Small intestine (tissue), 7 donors: ENCODE results near the gene OR5D18. TPM values are rescaled to one million over a fixed set of nuclear protein-coding genes. Genes with fewer than 3 reads are reported as not detected.
"Not testable (repeated sequence)": the region's sequence is repeated elsewhere in the genome, so short reads cannot be mapped to it uniquely, and the experiment has no call there.

Source experiments
- DNase-seq, 2 donors: peaks; one replicate each; pipeline versions ENCODE4 v3.0.0 to v3.0.0-alpha.2; 2013
- FAIRE-seq: peaks from 2 replicates; lab custom pipeline; 2012; peaks lifted over from hg19 to GRCh38; lab: Jason Lieb, UNC
- H3K27ac ChIP-seq, 3 donors: one replicate each; pipeline ENCODE4 v1.5.1; 2013; ENCODE audit warnings: low read length in 2 of 3, mild to moderate bottlenecking in 2 of 3, control low read depth in 1 of 3, inconsistent platforms in 1 of 3, low read depth in 1 of 3, moderate library complexity in 1 of 3
- H3K27me3 ChIP-seq, 3 donors: one replicate each; pipeline ENCODE4 v1.6.1; 2013; ENCODE audit warnings: low read length in 3 of 3, inconsistent platforms in 1 of 3; ENCODE audit not compliant: control insufficient read depth in 3 of 3, insufficient read depth in 3 of 3
- H3K36me3 ChIP-seq, 3 donors: one replicate each; pipeline ENCODE4 v1.6.1; 2013; ENCODE audit warnings: low read length in 3 of 3, inconsistent platforms in 1 of 3, low read depth in 1 of 3, mild to moderate bottlenecking in 1 of 3, moderate library complexity in 1 of 3; ENCODE audit not compliant: control insufficient read depth in 3 of 3, insufficient read depth in 2 of 3
- H3K4me1 ChIP-seq, 3 donors: one replicate each; pipeline ENCODE4 v1.6.1; 2013; ENCODE audit warnings: low read length in 2 of 3, inconsistent platforms in 1 of 3, low read depth in 1 of 3, mild to moderate bottlenecking in 1 of 3, moderate library complexity in 1 of 3; ENCODE audit not compliant: control insufficient read depth in 3 of 3, insufficient read depth in 2 of 3
- H3K4me3 ChIP-seq, 3 donors: one replicate each; pipeline ENCODE4 v1.5.1; 2013; ENCODE audit warnings: low read length in 3 of 3, control low read depth in 1 of 3, inconsistent platforms in 1 of 3, low read depth in 1 of 3, mild to moderate bottlenecking in 1 of 3, moderate library complexity in 1 of 3
- H3K9me3 ChIP-seq, 2 donors: one replicate each; pipeline ENCODE4 v1.6.1; 2013; ENCODE audit warnings: low read depth in 1 of 2, low read length in 1 of 2; ENCODE audit not compliant: control insufficient read depth in 2 of 2, insufficient read depth in 1 of 2
- WGBS, 3 donors: extraction: QIAGEN DNeasy Blood & Tissue Kit; methylation state at CpG; one replicate each; pipeline ENCODE4 v1.1.7; 2013; 5-methylcytosine and 5-hydroxymethylcytosine counted together
- polyA plus RNA-seq, 4 donors: library from polyadenylated mRNA; stranded (reverse) in 3 of 4; unstranded in 1 of 4; fragments of 200-250 nt in 3 of 4; fragments of 120-200 nt in 1 of 4; gene quantifications; one replicate each; pipeline versions ENCODE4 v1.2.1 to v1.2.3, GENCODE V29; 2013
- donor health status: healthy with polysubstance abuse.
- donor health status: control.
- donor health status: control.
- donor health status: Bipolar disorder and iron deficiency.
- donor health status: healthy.

Gene OR5D18
- polyA plus RNA-seq, 4 donors = not detected

GRCh38 chr11:55838452-55838851, 19.0 kb downstream of the OR5D18 start, which contains the start of gene OR5D16:
OR5D16 (plus strand) TSS chr11:55838752; CDS start chr11:55838752, 0 bp downstream.
- 21 to 31% (median 23%) methylated on average over 3 of the region's 3 CpGs for WGBS, 3 donors

GRCh38 chr11:55847453-55847852, 28.0 kb downstream of the OR5D18 start:
- no peaks in the 10 kb centered on the region for H3K36me3 ChIP-seq
- no peaks in the 10 kb centered on the region for H3K4me1 ChIP-seq
- no peaks in the 10 kb centered on the region for H3K27me3 ChIP-seq
- DNase-seq (no peak), FAIRE-seq (no peak)
- peaks cover 0 to 5% of the 10 kb centered on the region in 2 donors for H3K9me3 ChIP-seq
- no peak overlapping the region for H3K27ac ChIP-seq
- H3K4me3 ChIP-seq = no peak overlapping the region
- WGBS, 3 donors = 24 to 48% (median 31%) methylated on average over 2 of the region's 2 CpGs

More at GRCh38 chr11:55838452-55838851, 19.0 kb downstream of the OR5D18 start, which contains the start of gene OR5D16:
- Histone ChIP-seq H3K9me3 (peaks cover 0 to 19% of the 10 kb centered on the region in 2 donors), H3K36me3 (no peaks in the 10 kb centered on the region), H3K27ac (no peak within 1 kb of the TSS), H3K4me3 (no peak within 1 kb of the TSS), H3K4me1 (no peaks in the 10 kb centered on the region), H3K27me3 (no peaks in the 10 kb centered on the region)
- no peak for DNase-seq
- no peak for FAIRE-seq

- H3K36me3 ChIP-seq = no peaks in the 10 kb centered on the region
- H3K4me1 ChIP-seq = no peaks in the 10 kb centered on the region
- no peak for FAIRE-seq
- H3K27ac ChIP-seq = no peak overlapping the region
- no peak for DNase-seq
- H3K27me3 ChIP-seq = no peaks in the 10 kb centered on the region
- peaks cover 0 to 5% of the 10 kb centered on the region in 2 donors for H3K9me3 ChIP-seq
- H3K4me3 ChIP-seq = no peak overlapping the region
Observed at GRCh38 chr11:55849037-55849436, 29.6 kb downstream of the OR5D18 start.

GRCh38 chr11:55852141-55852540, 32.7 kb downstream of the OR5D18 start:
- DNase-seq (no peak), FAIRE-seq (no peak)
- 77 to 91% (median 84%) methylated on average over 1 of the region's 1 CpG for WGBS, 3 donors
- Histone ChIP-seq H3K4me3 (no peak overlapping the region), H3K4me1 (no peaks in the 10 kb centered on the region), H3K9me3 (peaks cover 0 to 10% of the 10 kb centered on the region in 2 donors), H3K36me3 (no peaks in the 10 kb centered on the region), H3K27ac (no peak overlapping the region), H3K27me3 (no peaks in the 10 kb centered on the region)

GRCh38 chr11:55854704-55855103, 35.3 kb downstream of the OR5D18 start:
- no peak for FAIRE-seq
- WGBS, 3 donors = 9 to 27% (median 26%) methylated on average over 1 of the region's 1 CpG
- no peak overlapping the region for H3K4me3 ChIP-seq

GRCh38 chr11:55867354-55867753, 47.9 kb downstream of the OR5D18 start:
- not testable (repeated sequence) for FAIRE-seq, H3K27me3 ChIP-seq, DNase-seq, H3K36me3 ChIP-seq, H3K27ac ChIP-seq, H3K4me3 ChIP-seq, H3K4me1 ChIP-seq
- H3K9me3 ChIP-seq = peaks cover 1 to 21% of the 10 kb centered on the region in 2 donors
- WGBS, 3 donors = 79 to 87% (median 80%) methylated on average over 4 of the region's 4 CpGs

More at GRCh38 chr11:55854704-55855103, 35.3 kb downstream of the OR5D18 start:
- Histone ChIP-seq H3K4me1 (no peaks in the 10 kb centered on the region), H3K9me3 (peaks cover 0 to 12% of the 10 kb centered on the region in 2 donors), H3K36me3 (no peaks in the 10 kb centered on the region), H3K27me3 (no peaks in the 10 kb centered on the region), H3K27ac (no peak overlapping the region)
- DNase-seq = no peak

Other genes starting within 250 kb of the OR5D18 start
- not detected for gene OR4C16, start 247.5 kb upstream of the OR5D18 start, polyA plus RNA-seq
- not detected for gene OR4C11, start 212.0 kb upstream of the OR5D18 start, polyA plus RNA-seq
- gene OR4P4, start 184.5 kb upstream of the OR5D18 start, polyA plus RNA-seq = not detected
- gene OR4S2, start 171.3 kb upstream of the OR5D18 start, polyA plus RNA-seq = not detected
- not detected for gene OR4C6, start 157.4 kb upstream of the OR5D18 start, polyA plus RNA-seq
- not detected for gene OR5D13, start 46.2 kb upstream of the OR5D18 start, polyA plus RNA-seq
- gene OR5D14, start 24.1 kb upstream of the OR5D18 start, polyA plus RNA-seq = not detected
- gene OR5L1, start 8.3 kb upstream of the OR5D18 start, polyA plus RNA-seq = not detected
- gene OR5L2, start 7.6 kb downstream of the OR5D18 start, polyA plus RNA-seq = not detected
- gene OR5D16, start 19.1 kb downstream of the OR5D18 start, polyA plus RNA-seq = not detected
- not detected for gene TRIM51, start 63.7 kb downstream of the OR5D18 start, polyA plus RNA-seq
- gene OR5W2, start 95.0 kb downstream of the OR5D18 start, polyA plus RNA-seq = not detected
- gene OR5I1, start 116.8 kb downstream of the OR5D18 start, polyA plus RNA-seq = not detected
- not detected for gene OR10AG1, start 150.3 kb downstream of the OR5D18 start, polyA plus RNA-seq
- gene OR5F1, start 175.0 kb downstream of the OR5D18 start, polyA plus RNA-seq = not detected
- gene OR5AS1, start 208.0 kb downstream of the OR5D18 start, polyA plus RNA-seq = not detected